NOMO-1 treated with DMSO at 0.1 percent for 48 hours (cell line): ENCODE measurements around the gene MORN1.

Experiments used
- DNase-seq: peaks from one replicate; lab custom pipeline; 2025; ENCODE audit not compliant: unreplicated experiment; lab: John Stamatoyannopoulos, UW

The MORN1 gene

DNA sequence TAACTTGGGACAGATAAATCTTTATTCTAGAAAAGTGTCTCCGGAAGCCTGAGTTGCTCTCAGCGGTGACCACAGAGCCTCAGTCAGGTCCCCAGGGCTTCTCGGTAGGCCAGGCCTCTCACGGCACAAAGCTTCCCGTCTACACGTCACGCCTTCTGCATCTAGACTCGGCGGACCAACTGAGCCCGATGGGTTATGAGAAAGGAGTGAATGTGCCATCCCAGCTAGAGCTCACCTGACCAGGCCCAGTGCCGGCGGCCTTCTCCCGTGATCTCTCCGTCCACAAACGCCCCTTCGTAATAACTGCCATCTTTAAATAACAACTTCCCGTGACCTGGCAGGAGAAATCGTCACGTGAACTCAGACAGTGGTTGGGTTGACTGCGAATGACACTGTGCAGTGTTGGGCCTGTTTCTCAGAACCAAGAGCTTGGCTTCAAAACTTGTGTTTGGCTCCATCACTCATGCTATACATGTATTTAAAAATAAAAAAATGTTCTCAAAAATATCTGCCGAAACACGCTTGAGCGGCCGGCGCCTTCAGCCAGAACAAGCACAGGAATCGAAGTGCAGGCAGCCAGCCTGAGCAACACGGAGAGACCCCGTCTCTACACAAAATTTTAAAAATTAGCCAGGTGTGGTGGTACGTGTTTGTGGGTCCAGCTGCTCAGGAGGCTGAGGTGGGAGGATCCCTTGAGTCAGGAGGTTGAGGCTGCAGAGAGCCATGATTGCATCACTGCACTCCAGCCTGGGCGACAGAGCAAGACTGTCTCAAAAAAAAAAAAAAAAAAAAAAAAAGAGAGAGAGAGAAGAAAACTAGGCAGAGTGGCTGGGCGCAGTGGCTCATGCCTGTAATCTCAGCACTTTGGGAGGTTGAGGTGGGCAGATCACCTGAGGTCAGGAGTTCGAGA is 3.1 kb downstream of the MORN1 start:
- no peak for DNase-seq

DNA sequence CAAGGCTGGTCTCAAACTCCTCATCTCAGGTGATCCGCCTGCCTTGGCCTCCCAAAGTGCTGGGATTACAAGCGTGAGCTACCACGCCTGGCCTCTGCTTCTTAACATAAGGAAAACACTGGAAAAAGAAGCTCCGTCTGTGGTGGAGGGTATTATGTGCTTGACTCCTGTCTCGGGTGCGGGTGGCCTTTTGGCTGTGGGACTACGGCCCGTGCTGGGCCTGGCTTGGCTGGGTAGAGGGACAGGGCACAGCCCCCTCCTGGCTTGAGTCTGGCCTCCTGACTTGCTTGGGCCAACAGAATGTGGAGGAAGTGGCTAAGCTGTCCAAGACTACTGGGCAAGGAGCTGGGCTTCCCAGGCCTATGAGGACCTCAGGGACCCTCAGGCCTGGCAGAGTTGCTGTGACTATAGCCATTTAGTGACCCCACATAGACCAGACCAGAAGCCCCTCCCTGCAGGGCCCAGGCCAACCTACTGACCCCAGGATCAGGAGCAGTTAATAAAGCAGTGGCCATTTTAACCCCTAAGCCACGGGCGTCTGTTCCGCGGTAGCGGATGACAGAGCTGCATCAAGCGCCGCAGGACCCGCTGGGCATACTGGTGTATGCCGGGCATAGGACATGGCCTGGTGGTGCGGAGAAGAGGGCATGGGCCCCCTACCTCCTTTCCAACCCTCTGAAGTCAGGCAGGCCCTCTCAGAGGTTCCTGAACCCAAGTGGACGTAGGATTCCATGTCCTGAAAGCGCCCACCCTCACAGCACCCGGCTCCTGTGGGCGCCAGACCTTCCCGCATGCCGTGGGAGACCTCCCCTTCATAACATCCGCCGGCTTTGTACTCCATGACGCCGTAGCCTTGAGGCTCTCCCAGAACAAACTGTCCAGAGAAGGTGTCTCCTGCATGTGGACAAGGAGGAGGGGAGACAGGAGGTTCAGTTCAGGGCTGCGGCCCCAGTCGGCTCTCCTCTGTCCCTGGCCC is 4.4 kb downstream of the MORN1 start:
- no peak for DNase-seq

DNA sequence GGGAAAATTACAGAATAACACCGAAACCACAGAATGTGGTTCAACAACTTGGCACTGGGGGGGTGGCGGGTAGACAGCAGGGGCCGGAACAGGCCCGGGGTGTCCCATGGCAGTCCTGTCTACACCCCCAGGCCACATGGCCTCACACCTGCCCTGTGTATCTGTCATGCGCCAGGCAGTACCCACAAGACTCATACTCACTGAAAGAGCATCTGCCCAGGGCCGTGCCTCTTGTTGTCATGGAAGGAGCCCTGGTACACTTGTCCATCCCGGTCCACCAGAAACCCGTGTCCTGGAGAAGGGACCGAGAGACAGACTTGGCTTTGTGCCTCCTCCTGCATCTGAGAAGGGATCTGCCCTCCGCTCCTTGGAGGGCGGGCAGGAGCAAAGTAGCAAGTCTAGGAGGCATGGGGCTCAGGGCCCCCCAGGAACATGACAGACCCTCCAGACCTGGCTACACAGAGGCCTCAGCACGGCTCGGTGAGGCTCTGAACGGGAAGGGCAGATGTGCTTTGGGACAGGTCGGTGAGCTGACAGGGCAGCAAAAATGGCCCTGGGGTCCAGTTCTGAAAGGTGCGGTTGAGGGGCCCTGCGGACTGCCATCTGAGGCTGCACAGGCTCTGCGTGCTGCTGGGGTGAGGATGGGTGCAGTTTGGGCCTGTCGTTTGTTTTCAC is 5.6 kb downstream of the MORN1 start:
- DNase-seq, result no peak

DNA sequence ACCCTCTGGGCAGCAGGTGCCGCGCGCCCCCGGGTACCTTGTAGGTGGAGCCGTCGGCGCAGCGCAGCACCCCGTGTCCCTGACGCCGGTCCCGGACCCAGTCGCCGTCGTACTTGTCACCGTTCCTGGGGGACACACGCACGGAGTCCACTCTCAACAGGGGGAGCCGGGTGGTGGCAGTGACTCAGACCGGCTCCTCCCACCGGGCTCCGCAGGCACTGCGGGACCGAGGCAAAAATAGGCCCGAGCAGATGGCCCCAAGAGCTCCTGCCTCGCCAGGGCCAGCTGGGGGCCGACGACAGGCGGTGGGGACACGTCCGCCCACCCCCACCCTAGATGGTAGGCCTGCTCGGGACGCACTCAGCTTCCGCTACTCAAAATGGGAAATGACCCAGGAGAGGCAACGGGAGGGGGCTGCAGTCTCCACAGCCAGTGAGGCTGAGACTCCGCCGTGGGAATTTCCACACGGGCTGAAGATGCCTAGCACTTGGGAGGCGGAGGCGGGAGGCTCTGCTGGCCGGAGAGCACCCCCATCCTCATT is 6.3 kb downstream of the MORN1 start:
- no peak for DNase-seq

DNA sequence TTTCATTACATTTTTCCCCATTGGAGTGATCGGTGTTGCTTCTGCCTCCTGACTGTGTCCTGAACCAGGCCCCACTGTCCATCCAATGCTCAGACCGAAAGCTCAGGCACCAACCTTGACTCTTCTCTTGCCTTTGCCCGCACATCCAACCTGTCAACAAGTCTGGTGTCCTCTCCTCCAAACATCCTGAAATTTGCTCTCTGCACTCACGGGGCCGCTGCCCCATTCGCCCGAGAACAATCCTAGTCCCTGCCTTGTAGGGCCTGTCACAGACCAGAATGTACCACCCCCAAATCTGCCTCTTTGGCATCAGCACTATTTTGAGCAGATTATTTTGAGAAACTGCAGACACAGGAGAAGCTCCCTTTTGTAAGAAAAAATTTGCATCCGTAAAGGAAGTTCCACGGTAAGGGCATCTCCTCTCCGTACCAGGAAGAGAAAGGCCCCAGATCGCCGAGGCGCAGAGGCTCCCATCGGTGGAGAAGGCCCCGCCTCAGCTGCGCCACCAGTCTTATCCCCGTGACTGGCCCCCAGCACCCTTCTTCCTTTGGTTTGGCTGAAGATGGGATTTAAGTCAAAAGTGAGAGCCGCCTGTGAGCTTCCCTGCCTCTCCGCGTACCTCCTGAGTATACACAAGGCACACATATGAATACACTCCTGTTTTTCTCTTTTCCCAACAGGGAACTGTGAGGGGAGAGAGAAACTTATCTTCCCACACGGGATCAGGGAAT is 7.1 kb downstream of the MORN1 start:
- DNase-seq, result no peak

DNA sequence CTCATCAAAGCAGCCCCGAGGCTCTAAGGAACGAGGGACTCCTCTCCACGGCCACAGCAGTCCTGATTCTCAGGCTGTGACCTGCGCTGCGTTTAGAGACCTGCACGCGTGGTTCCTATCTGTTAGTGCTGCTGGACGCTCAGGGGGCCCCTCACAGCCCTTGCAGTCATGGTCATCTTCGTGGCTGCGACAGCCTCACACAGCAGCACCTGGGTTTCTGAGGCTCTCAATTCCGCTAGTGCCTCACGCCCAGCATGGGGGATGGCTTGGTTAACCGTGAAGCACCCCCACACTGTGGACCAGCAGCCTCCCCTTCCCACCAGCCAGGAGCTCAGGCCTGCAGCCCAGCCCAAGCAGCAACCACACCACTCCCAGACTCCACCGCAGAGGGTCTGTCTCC is 7.8 kb downstream of the MORN1 start:
- no peak for DNase-seq

DNA sequence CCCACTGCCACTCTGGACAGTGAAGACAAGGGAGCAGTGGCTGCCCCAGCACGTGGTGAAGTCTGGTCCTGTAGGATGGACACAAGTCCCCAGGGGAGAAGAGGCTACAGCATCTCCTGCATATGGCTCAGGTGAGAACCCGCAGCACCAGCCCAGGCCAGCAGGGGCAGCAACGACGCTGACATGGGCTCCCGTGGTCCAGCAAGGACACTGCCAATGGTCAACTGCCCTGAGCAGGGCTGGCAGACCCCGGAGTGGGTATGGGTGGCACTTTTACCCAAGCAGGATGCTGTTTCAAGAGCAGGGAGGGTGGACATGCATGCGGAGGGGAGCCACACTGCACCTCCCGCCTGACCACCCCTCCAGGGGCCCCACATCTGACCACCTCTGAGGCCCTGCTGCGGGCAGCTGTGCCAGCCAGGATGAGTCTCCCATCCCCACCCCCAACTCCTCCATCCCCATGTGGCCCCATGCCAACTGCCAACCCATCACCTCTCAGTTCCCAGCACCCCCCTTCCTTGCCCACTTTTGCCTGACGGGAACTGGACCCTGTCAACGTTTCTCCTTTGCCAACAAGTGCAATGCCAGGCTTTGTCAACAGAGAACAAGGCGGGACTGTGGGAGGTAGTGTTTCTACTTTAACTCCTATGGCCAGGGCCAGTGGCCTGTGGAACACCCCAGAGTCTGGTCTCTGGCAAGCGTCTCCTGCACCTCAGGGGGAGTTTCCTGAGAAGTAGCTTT is 8.6 kb downstream of the MORN1 start:
- DNase-seq, result no peak

DNA sequence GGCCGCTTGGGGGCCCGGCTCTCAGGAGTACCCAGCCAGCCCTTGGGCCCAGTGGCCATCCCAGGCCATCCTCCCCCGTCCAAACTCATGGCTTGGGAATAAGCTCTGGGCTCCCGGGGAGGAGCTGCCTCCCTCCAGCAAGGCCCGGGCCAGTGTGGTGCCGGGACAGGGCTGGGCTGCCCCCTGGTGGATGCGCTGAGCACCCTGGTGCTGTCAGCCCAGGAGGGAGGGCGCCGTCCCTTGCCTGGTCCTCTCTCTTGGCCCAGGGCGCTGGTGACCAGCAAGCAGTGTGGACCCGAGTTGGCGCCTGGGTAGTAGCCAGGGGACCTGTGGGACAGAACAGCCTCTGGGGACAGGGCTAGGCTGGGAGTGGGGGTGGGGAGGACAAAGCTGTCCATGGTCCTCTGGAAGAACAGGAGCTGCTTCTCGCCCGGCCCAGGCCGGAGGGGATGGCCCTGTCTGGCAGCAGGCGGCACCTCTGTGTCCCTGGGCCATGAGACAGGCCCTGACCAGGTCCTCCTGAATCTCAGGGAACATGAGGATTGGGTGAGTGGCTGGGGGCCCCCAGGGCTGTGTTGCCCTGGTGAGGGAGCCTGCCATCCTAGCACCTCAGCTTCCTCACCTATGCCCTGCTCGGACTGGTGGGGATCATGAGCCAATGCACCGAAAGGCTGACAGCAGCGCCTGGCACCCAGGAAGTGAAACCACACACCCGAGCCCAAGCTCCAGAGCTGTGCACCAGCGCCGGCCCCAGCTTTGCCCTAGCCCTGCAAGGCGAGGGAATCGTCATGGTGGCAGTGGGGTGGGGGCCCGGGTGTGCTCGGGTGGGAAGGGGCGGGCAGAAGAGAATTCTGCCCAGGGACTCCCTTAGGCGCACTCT is 9.4 kb downstream of the MORN1 start:
- peak; percentile 36 for DNase-seq

DNA sequence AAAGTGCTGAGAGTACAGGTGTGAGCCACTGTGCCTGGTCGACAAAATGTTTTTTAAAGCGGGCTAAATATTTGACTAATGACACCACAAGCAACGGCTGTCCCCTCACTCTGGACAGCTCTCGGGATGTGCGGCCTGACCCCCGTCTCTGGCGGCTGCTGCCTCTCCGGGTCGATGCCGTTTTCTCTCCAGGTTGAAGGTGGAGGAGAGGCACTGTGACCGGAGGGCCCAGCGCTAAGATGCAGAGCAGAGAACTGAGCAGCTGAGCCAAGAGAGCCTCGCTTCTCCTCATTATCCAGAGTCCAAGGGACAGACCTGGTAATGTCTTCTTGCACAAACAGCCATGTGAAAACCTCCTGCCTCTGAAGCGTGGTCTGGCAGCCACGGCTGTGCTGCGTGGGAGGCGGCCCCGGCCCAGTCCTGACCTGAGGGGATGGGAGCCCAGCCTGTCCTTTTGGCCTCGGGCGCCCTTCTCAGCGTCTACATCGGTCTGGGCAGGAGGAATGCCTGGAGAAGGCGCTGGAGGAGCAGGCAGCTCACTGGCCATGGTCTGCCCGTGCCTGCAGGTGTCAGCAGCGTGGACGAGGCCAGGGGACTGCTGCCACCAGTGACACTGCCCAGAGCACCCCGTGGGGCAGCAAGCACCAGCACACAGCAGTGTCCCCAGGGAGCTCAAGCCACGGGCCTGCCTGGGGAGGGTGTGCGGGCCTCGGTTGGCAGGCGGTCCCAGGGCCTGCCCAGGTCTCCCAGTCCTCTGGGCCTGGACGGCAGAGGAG is 10.3 kb downstream of the MORN1 start:
- no peak for DNase-seq

DNA sequence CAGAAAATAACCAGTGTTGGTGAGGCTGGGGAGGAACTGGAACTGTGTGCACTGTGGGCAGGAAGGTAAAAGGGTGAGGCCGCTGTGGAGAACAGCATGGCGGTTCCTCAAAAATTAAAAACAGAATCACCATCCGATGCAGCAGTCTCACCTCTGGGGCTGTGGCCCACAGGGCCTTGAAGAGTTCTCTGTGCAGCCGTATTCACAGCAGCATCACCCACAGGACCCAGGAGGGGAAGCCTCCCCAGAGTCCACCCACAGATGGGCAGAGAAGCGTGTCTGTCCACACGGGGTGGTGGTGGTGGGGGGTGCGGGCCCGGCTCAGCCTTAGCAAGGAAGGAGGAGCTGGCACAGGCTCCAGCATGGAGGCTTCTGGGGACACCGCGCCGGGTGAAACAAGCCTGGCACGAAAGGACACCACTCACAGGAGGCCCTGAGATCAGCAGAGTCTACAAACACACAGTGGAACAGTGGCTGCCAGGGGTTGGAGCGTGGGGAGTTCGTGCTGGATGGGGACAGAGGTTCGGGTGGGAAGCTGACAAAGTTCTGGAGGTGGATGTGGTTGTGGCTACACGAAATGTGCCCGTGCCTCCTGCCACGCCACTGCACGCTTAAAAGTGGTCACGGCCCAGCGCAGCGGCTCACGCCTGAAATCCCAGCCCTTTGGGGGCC is 11.5 kb downstream of the MORN1 start:
- DNase-seq, result peak; percentile 8

DNA sequence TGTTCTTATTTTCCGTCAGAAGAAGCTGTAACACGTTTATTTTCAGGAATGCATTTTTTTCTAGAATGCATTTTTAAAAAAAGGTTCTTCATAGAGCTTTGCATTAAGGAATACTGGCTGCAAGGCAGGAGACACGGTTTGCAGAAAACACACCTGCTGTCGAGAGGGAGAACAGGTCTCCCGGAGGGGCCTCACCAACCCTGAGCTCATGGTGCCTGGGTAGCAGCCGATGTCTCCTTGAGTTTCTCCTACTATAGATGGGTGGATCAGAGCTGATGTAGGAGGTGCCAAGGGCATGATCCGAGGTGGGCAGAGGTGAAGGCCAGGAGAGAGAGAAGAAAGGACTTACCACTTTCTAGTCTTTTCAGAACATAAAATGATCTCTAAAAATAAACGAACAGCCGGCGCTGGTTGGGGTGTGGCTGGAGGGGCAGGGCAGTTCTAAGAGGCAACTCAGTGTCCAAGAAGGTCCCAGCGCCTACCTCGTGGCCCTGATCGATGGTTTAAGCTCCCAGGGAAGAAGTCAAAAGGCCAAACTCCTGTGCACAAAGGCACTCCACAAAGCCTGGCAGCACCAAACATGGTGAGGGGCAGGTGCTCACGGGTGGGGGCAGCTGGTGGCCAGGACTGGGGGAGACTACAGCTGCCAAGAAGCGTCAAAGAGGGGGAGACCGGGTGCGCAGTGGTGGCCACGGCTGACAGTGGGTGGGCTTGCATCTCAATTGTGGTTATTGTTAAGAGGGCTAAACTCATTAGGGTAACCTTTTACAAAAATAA is 12.2 kb downstream of the MORN1 start:
- no peak for DNase-seq

DNA sequence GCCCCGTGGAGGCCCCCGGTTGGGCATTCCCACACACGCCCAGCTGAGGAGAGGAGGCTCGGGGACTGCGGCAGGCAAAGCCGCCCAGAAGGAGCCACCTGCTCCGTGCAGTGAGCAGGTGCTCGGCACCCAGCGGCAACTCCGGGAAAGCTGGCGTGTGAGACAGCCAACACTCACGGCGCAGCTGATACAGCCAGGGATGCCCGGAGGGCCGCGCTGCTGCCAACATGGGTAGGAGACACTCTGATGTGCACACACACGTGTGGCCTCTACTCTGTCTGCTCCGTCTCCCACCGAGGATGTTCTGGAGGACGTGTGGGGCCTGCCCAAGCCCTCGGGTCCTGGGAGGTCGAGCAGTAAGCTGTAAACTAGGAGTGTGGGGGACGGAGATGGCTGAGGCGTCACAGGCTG is 12.9 kb downstream of the MORN1 start:
- no peak for DNase-seq

DNA sequence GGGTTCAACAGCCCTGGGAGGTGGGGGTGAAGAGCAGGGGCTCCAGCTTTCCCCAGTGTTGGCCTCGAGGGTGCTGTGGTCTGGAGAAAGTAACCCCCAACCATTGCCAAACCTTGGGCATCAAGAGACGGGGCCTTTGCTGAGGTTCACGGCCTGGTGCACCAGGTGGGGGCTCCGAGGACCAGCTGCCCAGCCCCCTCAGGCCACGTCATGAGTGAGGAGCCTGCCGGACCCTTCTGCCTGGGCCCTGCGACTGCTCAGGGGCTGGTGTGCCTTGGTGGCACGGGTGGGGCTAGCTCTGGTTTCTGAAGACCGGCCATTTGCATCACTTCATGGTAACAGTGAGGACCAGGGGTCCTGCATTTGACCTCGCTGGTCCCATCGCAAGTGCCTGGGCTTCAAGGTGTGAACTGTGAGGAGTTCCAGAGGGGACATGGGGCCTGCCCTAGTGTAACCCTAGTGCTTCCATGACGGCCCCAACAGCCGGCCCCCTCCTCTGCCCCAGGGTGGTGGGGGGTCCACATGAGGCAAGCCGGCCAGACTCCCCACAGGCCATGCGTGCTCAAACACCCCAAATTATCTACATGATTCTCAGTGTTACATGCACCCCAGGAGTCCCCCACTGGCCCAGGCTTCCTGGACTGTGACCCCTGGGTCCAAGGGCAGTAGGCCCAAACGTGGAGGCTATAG is 13.5 kb downstream of the MORN1 start:
- no peak for DNase-seq

DNA sequence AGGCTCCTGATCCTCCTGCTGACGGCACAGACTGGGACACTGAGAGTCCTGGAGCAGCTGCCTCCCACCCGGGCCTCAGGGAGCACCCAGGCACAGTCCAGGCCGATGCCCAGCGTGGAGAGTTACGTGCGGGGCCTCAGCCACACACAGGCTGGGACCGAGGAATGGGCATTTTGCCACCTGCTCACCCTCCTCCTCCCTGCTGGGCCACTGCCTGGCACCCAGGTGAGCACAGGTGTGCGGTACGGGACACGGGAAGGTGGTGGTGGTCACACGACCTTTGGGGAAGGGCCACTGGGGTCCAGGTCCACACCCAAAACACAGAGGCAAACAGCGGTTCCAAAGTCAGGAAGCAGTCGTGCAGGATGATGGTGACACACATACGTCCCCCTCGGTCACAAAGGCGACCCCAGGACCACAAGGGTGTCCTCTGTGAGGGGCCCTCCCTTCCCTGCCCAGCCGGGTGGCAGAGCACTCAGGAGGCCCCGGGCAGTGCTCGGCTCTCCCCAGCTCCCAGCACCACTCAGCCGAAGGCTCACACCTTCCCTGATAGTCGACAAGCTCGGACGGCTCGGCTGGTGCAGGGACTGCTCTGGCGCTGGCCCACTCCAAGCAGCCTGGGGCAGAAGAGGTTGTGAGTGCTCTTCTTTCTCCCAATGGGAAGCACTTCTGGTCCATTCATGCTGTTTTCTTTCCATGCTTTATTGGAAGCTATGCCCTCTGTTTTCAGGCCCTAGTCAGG is 14.3 kb downstream of the MORN1 start:
- DNase-seq, result no peak

DNA sequence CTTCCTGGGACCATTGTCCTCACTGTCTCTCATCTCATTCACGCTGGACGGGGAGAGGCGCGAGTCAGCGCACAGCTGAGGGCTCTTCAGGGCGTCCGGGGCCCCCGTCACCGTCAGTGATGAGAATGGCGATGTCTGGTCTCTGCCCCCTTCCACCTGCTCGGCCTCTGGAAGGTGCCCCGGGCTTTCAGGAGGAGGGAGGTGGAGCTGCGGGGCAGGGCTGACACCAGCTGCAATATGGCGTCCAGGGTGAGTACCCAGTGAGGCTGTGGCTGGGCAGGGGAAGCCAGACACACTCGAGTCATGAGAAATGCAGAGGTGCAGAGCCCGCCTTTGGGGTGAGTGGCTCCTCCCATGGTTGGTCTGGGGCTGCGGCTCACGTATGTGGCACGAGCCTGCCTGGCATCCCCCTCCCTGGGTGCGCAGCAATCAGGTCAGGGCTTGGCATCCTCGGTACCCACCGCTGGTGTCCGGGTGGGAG is 15.1 kb downstream of the MORN1 start:
- no peak for DNase-seq
